Rectal smooth muscle tissue (tissue), 1 donor: Measurements from ENCODE around the gene SMIM41.
"Not testable (repeated sequence)": the region's sequence is repeated elsewhere in the genome, so short reads cannot be mapped to it uniquely, and the experiment has no call there.

Experiments
- H3K27ac ChIP-seq: one replicate; pipeline ENCODE4 v1.7.0; 2013; ENCODE audit warnings: low read depth, low read length, inconsistent platforms
- H3K27me3 ChIP-seq: one replicate; pipeline ENCODE4 v1.7.0; 2013; ENCODE audit warnings: low read length; ENCODE audit not compliant: control insufficient read depth, insufficient read depth
- H3K36me3 ChIP-seq: one replicate; pipeline ENCODE4 v1.7.0; 2013; ENCODE audit warnings: low read length; ENCODE audit not compliant: control insufficient read depth, insufficient read depth
- H3K4me1 ChIP-seq: one replicate; pipeline ENCODE4 v1.7.0; 2013; ENCODE audit warnings: low read length; ENCODE audit not compliant: control insufficient read depth, insufficient read depth
- H3K4me3 ChIP-seq: one replicate; pipeline ENCODE4 v1.7.0; 2013; ENCODE audit warnings: low read length
- H3K9ac ChIP-seq: one replicate; pipeline ENCODE4 v1.7.0; 2013; ENCODE audit warnings: low read length

The SMIM41 gene

DNA sequence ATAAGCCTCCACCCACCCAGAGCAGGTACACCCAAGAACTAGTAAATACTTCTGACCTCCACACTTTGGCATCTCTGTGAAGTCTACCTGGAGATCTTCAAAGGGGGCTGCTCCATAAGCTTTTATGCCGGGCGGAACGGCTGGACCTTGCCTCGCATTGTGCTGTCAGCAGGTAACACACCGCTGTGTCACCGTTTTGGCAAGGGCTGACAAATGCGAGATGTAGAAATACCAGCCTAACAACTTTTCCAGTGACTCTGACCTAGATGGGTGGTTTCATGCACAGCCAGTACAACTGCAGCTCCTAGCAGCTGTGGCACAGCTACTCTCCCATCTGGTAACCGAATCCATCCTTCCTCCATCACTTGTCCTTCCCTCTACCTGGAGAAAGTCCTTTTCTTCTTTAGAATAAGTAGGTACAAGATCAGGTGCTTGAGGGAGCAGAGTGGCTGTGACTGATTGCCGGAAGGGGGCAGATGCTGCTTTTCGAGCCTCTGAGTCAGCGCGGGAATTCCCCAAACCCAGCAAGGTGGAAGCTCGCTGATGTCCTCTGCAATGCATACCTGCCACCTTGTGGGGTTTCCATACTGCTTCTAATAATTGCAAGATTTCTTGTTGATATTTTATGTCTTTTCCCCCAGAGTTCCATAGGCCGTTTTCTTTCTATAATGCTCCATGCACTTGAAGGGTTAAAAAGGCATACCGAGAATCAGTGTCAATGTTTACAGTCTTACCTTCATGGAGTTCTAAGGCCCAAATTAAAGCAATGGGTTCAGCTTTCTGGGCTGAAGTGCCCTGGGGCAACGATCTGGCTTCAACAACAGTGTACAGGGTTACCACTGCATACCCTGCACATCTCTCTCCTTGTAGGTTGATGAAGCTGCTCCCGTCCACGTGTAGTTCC, 37.0 kb downstream of the SMIM41 start:
- H3K4me3 ChIP-seq, H3K4me1 ChIP-seq, H3K9ac ChIP-seq, H3K36me3 ChIP-seq, H3K27ac ChIP-seq, H3K27me3 ChIP-seq: not testable (repeated sequence)

DNA sequence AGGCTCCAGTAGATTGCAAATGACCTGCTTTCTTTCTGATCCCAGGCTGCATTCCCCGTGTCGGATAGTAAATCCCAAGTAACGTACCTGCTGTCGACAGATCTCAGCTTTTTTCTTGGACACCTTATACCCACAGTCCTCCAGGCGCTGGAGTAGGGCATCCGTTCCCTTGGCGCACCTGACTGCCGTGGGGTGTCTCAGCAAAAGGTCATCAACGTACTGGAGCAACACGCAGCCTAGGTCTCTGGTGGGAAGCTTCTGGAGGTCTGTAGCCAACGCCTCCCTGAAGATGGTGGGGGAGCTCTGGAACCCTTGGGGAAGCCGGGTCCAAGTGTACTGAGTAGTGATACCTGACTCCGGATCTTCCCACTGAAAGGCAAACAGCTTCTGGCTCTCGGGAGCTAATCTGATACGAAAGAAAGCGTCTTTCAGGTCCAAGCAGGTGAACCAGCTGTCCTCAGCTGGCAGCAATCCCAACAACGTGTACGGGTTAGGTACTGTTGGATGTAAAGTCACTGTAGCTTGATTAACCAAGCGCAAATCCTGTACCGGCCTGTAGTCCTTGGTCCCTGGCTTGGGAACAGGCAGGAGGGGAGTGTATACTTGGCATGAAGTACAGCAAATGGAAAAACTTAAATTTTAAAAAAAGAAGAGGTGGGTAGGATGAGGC, 38.4 kb downstream of the SMIM41 start:
- not testable (repeated sequence) for H3K36me3 ChIP-seq, H3K4me1 ChIP-seq, H3K27me3 ChIP-seq, H3K4me3 ChIP-seq, H3K27ac ChIP-seq, H3K9ac ChIP-seq

DNA sequence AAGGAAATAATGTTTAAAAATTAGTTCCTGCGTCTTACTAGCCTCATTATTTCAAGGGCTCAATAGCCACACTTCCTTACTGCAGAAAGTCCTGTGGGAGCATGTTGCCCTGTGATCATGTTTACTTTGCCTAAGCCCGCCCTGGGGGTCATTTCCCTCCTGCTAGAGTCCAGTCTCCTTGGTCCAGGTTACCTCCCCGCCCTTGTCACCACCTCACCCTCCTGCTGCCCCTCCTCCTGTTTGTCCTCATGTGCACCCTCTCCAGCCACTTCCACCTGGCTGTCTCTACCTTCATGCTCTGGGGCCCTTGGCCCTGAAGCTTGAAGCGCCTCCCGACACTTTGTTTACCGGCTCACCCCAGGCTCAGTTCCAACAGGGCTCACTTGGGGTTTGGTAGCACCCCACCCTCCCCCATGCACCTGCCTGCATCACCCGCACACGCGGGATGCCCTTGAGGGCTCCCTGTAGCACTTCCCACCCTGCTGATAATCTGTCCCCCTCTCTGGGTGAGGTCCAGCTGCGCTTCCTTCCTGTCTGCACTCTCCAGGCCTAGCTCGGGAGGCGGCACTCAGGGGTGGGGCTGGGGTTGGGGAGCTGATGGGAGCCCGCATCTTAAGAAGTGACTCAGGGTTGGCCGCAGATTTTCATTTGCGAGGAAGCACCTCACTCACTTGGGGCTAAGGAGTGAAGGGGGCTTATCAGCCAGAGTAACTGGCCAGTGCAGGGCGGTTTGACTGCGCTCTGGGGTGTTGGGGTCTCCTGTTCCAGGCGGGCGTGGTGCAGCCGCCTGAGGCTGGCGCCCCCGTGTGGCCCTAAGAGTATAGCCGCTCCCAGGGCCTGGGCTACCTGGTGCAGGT, 40.1 kb downstream of the SMIM41 start:
- no peak overlapping the region for H3K27ac ChIP-seq
- H3K9ac ChIP-seq = no peak overlapping the region
- H3K4me1 ChIP-seq = no peaks in the 10 kb centered on the region
- no peak overlapping the region for H3K4me3 ChIP-seq
- H3K36me3 ChIP-seq = no peaks in the 10 kb centered on the region
- peaks cover 6% of the 10 kb centered on the region for H3K27me3 ChIP-seq

DNA sequence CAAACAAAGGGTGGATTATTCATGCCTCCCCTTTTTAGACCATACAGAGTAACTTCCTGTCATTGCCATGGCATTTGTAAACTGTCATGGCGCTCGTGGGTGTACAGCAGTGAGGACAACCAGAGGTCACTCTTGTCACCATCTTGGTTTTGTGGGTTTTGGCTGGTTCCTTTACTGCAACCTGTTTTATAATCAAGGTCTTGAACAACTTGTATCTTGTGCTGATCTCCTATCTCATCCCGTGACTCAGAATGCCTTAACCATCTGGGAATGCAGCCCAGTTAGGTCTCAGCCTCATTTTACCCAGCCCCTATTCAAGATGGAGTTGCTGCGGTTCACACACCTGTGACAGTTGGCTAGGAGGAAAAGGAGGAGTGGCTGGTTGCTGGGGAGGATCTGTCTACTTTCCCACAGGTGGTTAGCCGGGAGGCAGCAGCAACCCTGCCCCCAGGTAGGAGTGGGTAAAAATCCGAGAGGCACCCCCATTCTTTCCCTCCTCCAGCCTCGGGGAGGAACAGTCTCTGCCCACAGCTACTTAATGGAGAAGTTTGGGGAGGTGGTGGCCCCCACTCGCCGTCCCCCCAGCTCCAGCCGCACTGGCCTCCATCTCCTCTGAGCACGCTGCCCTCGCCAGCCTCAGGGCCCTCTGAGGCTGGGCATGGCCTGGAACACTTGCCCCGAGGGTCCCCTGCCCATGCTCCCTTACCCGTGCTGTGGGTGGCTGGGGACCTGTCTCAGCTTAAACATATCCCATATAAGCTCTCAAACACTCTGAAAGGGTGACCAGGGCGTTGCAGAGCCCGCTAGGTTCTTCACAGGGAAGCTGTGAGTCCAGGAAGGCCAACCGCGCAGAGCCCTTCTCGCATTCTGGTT, 41.7 kb downstream of the SMIM41 start:
- Histone ChIP-seq H3K36me3 (no peaks in the 10 kb centered on the region), H3K27me3 (peaks cover 6% of the 10 kb centered on the region), H3K27ac (no peak overlapping the region), H3K9ac (no peak overlapping the region), H3K4me3 (no peak overlapping the region), H3K4me1 (no peaks in the 10 kb centered on the region)

DNA sequence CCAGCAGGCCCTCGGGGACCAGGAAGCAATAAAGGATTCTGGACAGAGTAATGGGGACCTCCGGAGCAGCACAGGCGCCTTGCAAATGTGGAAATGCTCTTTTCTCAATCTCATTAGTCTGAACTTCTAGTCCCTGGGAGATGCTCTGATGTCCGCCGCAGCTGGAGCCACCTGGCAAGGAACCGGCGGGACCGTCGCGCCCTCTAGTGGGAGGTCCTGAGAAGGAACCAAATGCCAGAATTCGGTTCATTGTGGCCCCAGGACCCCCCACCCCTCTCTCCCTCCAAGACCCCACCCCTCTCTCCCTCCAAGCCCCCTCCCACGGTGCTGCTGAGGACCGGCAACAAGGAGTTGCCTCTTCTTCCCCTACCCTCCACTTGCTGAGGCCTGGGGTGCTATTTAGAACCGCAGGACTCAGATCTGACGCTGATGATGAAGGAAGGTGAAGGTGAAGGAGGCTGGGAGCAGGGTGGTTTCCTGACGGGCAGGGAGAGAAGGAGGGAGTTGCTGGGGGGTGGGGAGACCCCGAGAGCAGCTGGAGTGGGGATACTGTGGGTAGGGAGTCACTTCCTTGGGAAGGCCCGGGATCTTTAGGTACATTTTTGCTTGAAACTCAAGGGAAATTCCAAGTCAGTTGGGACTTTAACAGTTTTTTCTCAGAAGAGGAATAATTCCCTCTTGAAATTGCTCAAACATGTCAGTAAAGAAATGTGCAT, 42.5 kb downstream of the SMIM41 start:
- Histone ChIP-seq H3K27me3 (peaks cover 6% of the 10 kb centered on the region), H3K4me1 (no peaks in the 10 kb centered on the region), H3K9ac (no peak overlapping the region), H3K27ac (no peak overlapping the region), H3K4me3 (no peak overlapping the region), H3K36me3 (no peaks in the 10 kb centered on the region)

DNA sequence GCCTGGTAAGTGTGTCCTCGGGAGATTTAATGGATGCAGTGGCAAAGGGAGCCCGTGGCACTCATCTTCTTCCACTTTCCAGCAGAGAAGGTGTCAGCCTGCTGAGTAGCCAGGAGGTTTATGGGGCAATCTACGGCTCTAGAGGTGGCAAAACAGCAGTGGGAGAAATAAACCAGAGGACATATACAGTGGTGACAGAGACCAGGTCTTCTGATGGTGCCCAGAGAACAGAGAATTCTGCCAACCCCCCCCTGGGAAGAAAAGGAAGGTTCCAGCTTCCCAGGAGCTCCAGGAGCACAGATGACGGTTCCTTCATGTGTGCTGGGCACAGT, 43.0 kb downstream of the SMIM41 start:
- H3K36me3 ChIP-seq = no peaks in the 10 kb centered on the region
- H3K27me3 ChIP-seq = peaks cover 6% of the 10 kb centered on the region
- H3K4me1 ChIP-seq = no peaks in the 10 kb centered on the region
- no peak overlapping the region for H3K9ac ChIP-seq
- no peak overlapping the region for H3K4me3 ChIP-seq
- H3K27ac ChIP-seq = no peak overlapping the region

DNA sequence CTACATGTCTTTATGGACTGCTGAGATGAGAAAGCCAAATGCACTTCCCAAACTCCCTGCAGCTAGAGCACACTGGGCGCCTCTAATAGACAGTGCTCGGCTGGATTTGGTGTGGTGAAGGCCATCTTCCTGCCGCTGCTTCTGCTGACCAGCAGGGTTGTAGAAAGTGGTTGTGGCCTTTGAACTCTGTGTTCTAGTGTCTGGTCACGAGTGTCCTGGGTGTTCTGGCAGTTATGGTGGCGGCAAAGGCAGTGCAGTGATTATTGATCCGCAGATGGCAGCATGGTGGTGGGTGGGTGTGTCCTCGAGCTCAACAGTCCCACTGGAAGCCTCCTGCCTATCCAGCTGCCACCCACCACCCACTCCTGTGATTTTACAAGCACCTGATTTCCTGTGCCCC, 43.4 kb downstream of the SMIM41 start:
- Histone ChIP-seq H3K4me3 (no peak overlapping the region), H3K9ac (no peak overlapping the region), H3K36me3 (no peaks in the 10 kb centered on the region), H3K27ac (no peak overlapping the region), H3K4me1 (no peaks in the 10 kb centered on the region), H3K27me3 (peaks cover 6% of the 10 kb centered on the region)

DNA sequence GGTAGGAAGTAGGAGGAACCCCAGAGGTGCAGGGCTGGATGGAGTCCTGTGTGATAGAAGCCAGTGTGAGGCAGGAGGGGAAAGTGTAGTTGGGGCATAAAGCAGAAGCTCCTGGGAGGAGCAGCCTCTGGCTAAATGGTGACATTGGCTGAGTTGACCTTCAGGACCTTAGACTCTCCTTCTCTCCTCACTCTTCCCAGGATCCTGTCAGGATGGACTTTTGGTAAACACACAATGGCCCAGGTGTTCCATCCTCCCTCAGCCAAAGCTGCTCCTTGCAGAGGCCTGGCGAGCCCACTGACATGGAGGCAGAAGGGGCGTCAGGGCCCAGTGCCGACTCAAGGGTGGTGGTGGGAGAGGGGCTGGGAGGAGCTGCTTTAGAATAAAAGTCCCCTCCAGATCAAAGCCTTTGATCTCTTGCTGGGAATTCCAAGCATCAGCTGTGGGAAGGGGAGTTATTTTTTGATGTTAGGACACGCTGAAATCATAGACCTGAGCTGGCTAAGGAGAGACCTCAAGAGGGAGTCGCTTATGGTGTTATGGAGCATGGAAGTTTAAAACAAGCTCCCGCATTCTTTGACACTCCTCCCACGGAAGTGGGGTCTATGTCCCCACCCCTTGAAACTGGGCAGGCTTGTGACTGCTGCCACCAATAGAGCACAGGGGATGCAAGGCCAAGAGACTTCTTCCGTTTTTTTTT, 44.1 kb downstream of the SMIM41 start:
- Histone ChIP-seq H3K4me3 (no peak overlapping the region), H3K9ac (no peak overlapping the region), H3K4me1 (no peaks in the 10 kb centered on the region), H3K27ac (no peak overlapping the region), H3K27me3 (peaks cover 6% of the 10 kb centered on the region), H3K36me3 (no peaks in the 10 kb centered on the region)

DNA sequence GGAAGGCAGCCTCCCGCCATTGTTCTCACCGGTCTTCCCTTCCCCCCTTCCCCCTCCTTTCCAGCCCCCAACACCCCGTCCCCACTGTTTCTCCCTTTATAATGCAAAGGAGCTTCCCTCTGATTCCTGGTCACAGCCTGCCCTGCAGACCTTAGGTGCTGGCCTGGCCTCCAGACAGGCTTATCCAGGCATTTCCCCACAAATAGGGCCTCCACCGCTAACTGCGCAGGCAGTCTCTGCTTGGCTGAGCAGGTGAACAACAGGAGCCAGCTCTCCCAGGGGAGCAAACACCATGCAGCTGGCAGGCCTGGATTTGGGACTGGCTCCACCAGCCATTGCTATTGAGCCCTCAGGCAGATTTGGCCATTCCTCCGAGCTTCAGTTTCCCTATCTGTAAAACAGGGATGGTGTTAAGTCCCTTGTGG, 46.0 kb downstream of the SMIM41 start:
- H3K27me3 ChIP-seq = peaks cover 6% of the 10 kb centered on the region
- H3K9ac ChIP-seq = no peak overlapping the region
- H3K4me1 ChIP-seq = no peaks in the 10 kb centered on the region
- no peak overlapping the region for H3K27ac ChIP-seq
- H3K4me3 ChIP-seq = no peak overlapping the region
- no peaks in the 10 kb centered on the region for H3K36me3 ChIP-seq

DNA sequence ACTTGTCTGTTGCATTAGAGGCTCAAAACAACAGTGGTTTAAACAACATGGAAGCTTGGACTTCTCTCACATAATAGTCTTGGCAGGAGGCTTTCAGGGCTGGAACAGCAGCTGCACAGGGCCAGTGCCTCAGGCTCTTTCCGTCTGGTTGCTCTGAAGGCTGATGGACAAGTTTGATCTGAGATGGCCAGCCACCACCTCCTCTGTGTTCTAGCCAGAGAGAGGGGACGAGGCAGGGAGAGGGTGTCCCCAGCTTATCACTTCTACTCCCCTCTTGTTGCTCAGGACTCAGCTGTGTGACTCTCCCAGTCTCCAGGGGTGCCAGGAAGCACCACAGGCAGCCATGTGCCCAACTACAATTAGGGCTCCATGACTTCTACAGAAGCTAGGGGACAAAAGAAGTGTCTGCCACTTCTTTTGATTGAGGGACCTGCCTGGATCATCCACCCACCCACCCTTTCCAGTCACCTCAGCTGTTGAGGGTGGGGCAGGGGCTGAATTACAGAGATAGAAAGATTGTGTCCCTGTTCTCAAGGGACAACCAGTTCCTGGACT, 46.6 kb downstream of the SMIM41 start:
- Histone ChIP-seq H3K4me3 (no peak overlapping the region), H3K4me1 (no peaks in the 10 kb centered on the region), H3K36me3 (no peaks in the 10 kb centered on the region), H3K27me3 (peaks cover 5% of the 10 kb centered on the region), H3K27ac (no peak overlapping the region), H3K9ac (no peak overlapping the region)
